A673 (cell line): ENCODE data around the gene MAGEA6. TPM values are rescaled to one million over a fixed set of nuclear protein-coding genes. Genes with fewer than 3 reads are reported as not detected.
"Not testable (repeated sequence)": the region's sequence is repeated elsewhere in the genome, so short reads cannot be mapped to it uniquely, and the experiment has no call there.

Experiments used
- BruUV-seq: library from RNA; stranded (reverse); fragments of 400-500 nt; replicated peaks from 2 replicates; lab custom pipeline; 2021; lab: Mats Ljungman, UMichigan
- CTCF ChIA-PET: fragments of 300-600 bp; sonication (Branson Sonifier 250); formaldehyde crosslinking; loops from one replicate; lab custom pipeline; 2022; ENCODE audit warnings: antibody characterized with exemption; lab: Charles Lee
- POLR2A ChIA-PET: fragments of 300-600 bp; sonication (Branson Sonifier 250); formaldehyde crosslinking; loops from one replicate; lab custom pipeline; 2022; ENCODE audit warnings: antibody characterized with exemption; ENCODE audit not compliant: low non-redundant PET; lab: Charles Lee
- DNase-seq: peaks from one replicate; pipeline ENCODE4 v3.0.0-alpha.2; 2015; ENCODE audit warnings: low spot score
- H3K27ac ChIP-seq: fragments of 200-600 bp; sonication (generic); 2 replicates; pipeline ENCODE4 v1.5.1; 2016; ENCODE audit warnings: mixed run types, low read depth, mild to moderate bottlenecking, mixed read lengths, antibody characterized with exemption, low read length; ENCODE audit not compliant: poor library complexity, severe bottlenecking
- H3K27me3 ChIP-seq: fragments of 200-600 bp; sonication (generic); replicated peaks from 2 replicates; pipeline ENCODE4 v1.6.1; 2017; ENCODE audit warnings: mixed run types, low read depth, mild to moderate bottlenecking, mixed read lengths, antibody characterized with exemption, low read length; ENCODE audit not compliant: insufficient read depth, poor library complexity
- H3K36me3 ChIP-seq: fragments of 200-600 bp; sonication (generic); 2 replicates; pipeline ENCODE4 v1.6.1; 2016; ENCODE audit warnings: mixed run types, mild to moderate bottlenecking, mixed read lengths, antibody characterized with exemption, low read length; ENCODE audit not compliant: insufficient read depth, poor library complexity, severe bottlenecking
- H3K4me1 ChIP-seq: fragments of 200-600 bp; sonication (generic); 2 replicates; pipeline ENCODE4 v1.6.1; 2017; ENCODE audit warnings: mixed run types, mild to moderate bottlenecking, mixed read lengths, antibody characterized with exemption, low read length; ENCODE audit not compliant: insufficient read depth, poor library complexity, severe bottlenecking
- H3K4me3 ChIP-seq: fragments of 200-600 bp; sonication (generic); 2 replicates; pipeline ENCODE4 v1.5.1; 2016; ENCODE audit warnings: low read depth, mixed run types, mild to moderate bottlenecking, mixed read lengths, low read length; ENCODE audit not compliant: poor library complexity, severe bottlenecking
- H3K9me3 ChIP-seq: fragments of 200-600 bp; sonication (generic); 2 replicates; pipeline ENCODE4 v1.6.1; 2016; ENCODE audit warnings: mixed run types, low read depth, mild to moderate bottlenecking, mixed read lengths, antibody characterized with exemption, low read length; ENCODE audit not compliant: poor library complexity, severe bottlenecking
- CTCF ChIP-seq: fragments of 300-800, 200-600 bp; sonication (generic); conservative IDR thresholded peaks from 2 replicates; pipeline ENCODE4 v1.5.1; 2017; ENCODE audit warnings: low read depth, mild to moderate bottlenecking, antibody characterized with exemption, low read length, moderate library complexity, mixed read lengths
- EZH2 ChIP-seq: fragments of 200-600 bp; sonication (generic); IDR thresholded peaks from 2 replicates; pipeline ENCODE4 v1.6.1; 2017; ENCODE audit warnings: borderline replicate concordance, low read depth, mild to moderate bottlenecking, mixed read lengths, antibody characterized with exemption, low read length; ENCODE audit not compliant: poor library complexity, severe bottlenecking
- intact Hi-C: fragments of 100-400 bp; cut with micrococcal nuclease; formaldehyde crosslinking; loops from one replicate; pipeline ENCODE4 v1.10.0; 2022; ENCODE audit not compliant: unreplicated experiment
- total RNA-seq: library from RNA; stranded (reverse); gene quantifications from 2 replicates; pipeline ENCODE4 v1.2.3, GENCODE V29; 2021

Gene MAGEA6
- total RNA-seq, 1 experiment from 2014 or later, result not detected

DNA sequence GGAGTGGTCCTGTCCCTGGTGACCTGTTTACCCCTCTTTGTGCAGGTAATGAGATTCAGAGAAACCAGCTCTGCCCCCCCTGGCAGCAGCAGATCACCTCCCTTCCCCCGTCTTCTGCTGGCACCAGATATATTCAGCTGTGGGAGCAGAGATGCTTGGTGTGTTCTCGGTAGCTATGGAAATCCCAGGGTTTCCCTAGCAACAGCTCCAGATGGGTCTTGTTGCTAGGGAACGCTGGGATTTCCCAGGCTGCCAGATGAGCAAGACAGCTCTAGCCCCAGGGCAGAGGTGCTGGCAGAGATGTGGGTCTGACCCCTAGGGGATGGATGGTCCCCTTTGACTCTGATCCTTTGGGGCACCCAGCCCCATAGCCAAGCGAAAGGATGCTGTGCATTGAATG is 40.9 kb upstream of the MAGEA6 start:
- H3K9me3 ChIP-seq, result no peaks in the 10 kb centered on the region
- no peaks in the 10 kb centered on the region for H3K36me3 ChIP-seq
- BruUV-seq, result no TSS peak
- ChIA-PET POLR2A (no interaction called here), CTCF (no interaction called here)
- intact Hi-C loops, result loop anchor here (5.0 kb wide), 1 partner anchor 158 kb away; no protein-coding TSS in a partner anchor
- no peak for DNase-seq
- H3K27me3 ChIP-seq, result peaks cover 27% of the 10 kb centered on the region
- H3K27ac ChIP-seq, result no peak overlapping the region
- no peak overlapping the region for H3K4me3 ChIP-seq
- TF ChIP-seq EZH2 (no peak), CTCF (no peak)
- H3K4me1 ChIP-seq, result no peaks in the 10 kb centered on the region

DNA sequence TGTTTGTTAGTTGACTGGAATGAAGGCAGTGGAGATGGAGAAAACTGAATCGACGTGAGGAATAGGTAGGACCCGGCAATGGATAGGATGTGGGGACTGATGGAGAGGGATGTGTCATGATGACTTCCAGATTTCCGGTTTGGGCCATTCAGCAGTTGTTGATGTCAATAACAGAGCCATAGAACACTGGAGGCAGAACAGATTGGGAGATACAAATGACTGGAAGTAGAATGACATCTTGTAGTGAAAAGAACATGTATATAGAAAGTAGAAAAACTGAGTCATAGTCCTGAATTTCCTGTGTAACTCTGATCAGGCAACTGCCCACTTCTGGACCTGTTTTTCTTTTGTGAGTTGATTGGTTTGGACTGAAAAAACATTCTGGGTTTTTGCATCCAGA is 36.5 kb upstream of the MAGEA6 start:
- Histone ChIP-seq H3K9me3 (no peaks in the 10 kb centered on the region), H3K27ac (no peak overlapping the region), H3K27me3 (peaks cover 38% of the 10 kb centered on the region), H3K4me3 (no peak overlapping the region), H3K36me3 (no peaks in the 10 kb centered on the region), H3K4me1 (no peaks in the 10 kb centered on the region)
- ChIA-PET CTCF (no interaction called here), POLR2A (no interaction called here)
- DNase-seq, result peak; percentile 9
- no peak for TF ChIP-seq CTCF
- no peak for TF ChIP-seq EZH2
- no TSS peak for BruUV-seq
- intact Hi-C loops, result no loop called here

GRCh38 chrX:152798945-152799344 is 29.5 kb upstream of the MAGEA6 start:
- Histone ChIP-seq H3K4me1 (no peaks in the 10 kb centered on the region), H3K36me3 (no peaks in the 10 kb centered on the region), H3K27me3 (peaks cover 60% of the 10 kb centered on the region), H3K27ac (no peak overlapping the region), H3K4me3 (no peak overlapping the region), H3K9me3 (no peaks in the 10 kb centered on the region)
- DNase-seq, result no peak
- TF ChIP-seq CTCF, result no peak
- no peak for TF ChIP-seq EZH2
- BruUV-seq, result no TSS peak
- POLR2A ChIA-PET, result no interaction called here
- intact Hi-C loops, result no loop called here
- CTCF ChIA-PET, result no interaction called here

DNA sequence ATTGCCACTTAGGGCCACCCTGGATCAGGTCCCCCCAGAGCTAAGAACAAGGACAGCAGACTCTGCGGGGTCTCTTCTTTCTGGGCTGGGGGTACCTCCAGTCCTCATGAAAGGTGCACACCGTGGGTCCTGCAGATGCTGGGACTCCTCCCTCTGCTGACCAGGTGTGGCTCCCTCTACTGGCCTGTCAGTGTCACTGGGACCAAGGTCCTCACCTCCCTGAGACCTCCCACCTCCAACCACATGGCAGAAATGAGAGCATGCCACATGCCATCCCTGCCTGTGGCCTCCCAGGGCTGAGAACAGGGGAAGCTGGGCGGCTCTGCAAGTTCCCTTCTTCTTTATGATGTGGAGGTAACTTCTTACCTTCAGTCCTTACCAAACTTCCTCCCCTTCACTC is 17.6 kb upstream of the MAGEA6 start:
- CTCF ChIA-PET, H3K4me1 ChIP-seq, H3K27ac ChIP-seq, intact Hi-C loops, H3K4me3 ChIP-seq, H3K27me3 ChIP-seq, H3K9me3 ChIP-seq, H3K36me3 ChIP-seq, BruUV-seq, DNase-seq, POLR2A ChIA-PET: not testable (repeated sequence)

DNA sequence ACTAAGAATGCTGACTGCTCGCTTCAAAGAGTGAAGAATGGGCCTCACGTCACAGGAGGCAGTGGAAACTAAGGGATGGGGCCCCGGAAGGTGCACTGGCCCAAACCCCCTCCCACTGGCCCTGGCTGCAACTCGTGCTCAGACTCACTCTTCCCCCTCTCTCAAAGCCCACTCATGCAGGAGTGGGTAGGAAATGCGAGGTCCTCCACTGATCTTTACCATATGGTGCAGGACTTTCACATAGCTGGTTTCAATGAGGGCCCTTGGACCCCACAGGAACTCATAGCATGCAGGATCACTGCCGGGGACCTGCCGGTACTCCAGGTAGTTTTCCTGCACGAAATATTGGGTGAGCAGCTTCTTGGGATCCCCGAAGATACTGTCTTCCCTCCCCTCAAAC is 2.9 kb downstream of the MAGEA6 start:
- H3K27me3 ChIP-seq, H3K36me3 ChIP-seq, POLR2A ChIA-PET, H3K4me3 ChIP-seq, DNase-seq, BruUV-seq, intact Hi-C loops, H3K4me1 ChIP-seq, H3K27ac ChIP-seq, H3K9me3 ChIP-seq: not testable (repeated sequence)
- CTCF ChIA-PET, result interaction anchor here (0.6 kb wide), 1 partner anchor 52 kb away, joined by 4 read pairs; no protein-coding TSS in a partner anchor

DNA sequence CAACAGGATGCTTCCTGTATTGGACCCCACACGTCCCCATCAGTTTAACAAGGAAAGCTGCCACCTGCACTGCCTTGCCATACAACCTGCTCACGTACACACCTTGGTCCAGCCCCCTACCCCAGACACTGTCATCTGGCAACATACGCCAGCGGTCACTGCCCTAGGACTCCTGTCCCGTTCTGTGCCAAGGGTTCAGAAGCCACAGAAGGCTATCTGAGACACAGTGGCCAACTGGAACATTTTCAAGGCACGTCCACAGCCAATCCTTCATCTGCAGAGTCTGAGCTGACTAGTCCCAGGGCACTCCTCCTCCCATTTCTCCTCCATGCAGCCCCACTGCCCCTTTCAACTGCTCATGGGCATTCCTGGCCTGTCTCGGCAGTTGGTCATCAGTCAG is 7.9 kb downstream of the MAGEA6 start:
- H3K27ac ChIP-seq, CTCF ChIA-PET, DNase-seq, H3K36me3 ChIP-seq, intact Hi-C loops, POLR2A ChIA-PET, H3K27me3 ChIP-seq, H3K4me3 ChIP-seq, BruUV-seq, H3K9me3 ChIP-seq, H3K4me1 ChIP-seq: not testable (repeated sequence)
